Measurements from ENCODE around the gene WWOX.

Gene WWOX

GRCh38 chr16:78443542-78444364 is 344.3 kb downstream of the WWOX start:
- DNase-seq = no peak

GRCh38 chr16:78445818-78446217 is 346.4 kb downstream of the WWOX start:
- DNase-seq = no peak

- DNase-seq = no peak
These were observed 347.0 kb downstream of the WWOX start for GRCh38 chr16:78446486-78446885.

GRCh38 chr16:78446992-78447563 is 347.6 kb downstream of the WWOX start:
- no peak for DNase-seq

- no peak for DNase-seq
These were observed 349.3 kb downstream of the WWOX start for GRCh38 chr16:78448658-78449271.

GRCh38 chr16:78450255-78450654 is 350.8 kb downstream of the WWOX start:
- DNase-seq = no peak

- DNase-seq = no peak
These were observed 352.6 kb downstream of the WWOX start for GRCh38 chr16:78452025-78452555.

GRCh38 chr16:78455861-78456260 is 356.4 kb downstream of the WWOX start:
- DNase-seq = no peak

GRCh38 chr16:78458588-78458987 is 359.1 kb downstream of the WWOX start:
- no peak for DNase-seq

GRCh38 chr16:78460428-78460827 is 361.0 kb downstream of the WWOX start:
- no peak for DNase-seq

GRCh38 chr16:78461087-78461486 is 361.6 kb downstream of the WWOX start:
- no peak for DNase-seq

- DNase-seq = no peak
These were observed 362.2 kb downstream of the WWOX start for GRCh38 chr16:78461496-78462287.

- DNase-seq = no peak
These were observed 363.1 kb downstream of the WWOX start for GRCh38 chr16:78462288-78463208.

- no peak for DNase-seq
These were observed 364.1 kb downstream of the WWOX start for GRCh38 chr16:78463591-78463990.

GRCh38 chr16:78464833-78465232 is 365.4 kb downstream of the WWOX start:
- no peak for DNase-seq

GRCh38 chr16:78465730-78466129 is 366.3 kb downstream of the WWOX start:
- DNase-seq = no peak

- no peak for DNase-seq
These were observed 370.3 kb downstream of the WWOX start for GRCh38 chr16:78469787-78470186.

- no peak for DNase-seq
These were observed 373.7 kb downstream of the WWOX start for GRCh38 chr16:78473031-78473699.

GRCh38 chr16:78474762-78475161 is 375.3 kb downstream of the WWOX start:
- DNase-seq = no peak

GRCh38 chr16:78476615-78477014 is 377.2 kb downstream of the WWOX start:
- DNase-seq = no peak

- no peak for DNase-seq
These were observed 378.9 kb downstream of the WWOX start for GRCh38 chr16:78478267-78478861.

All from effector CD4-positive, alpha-beta T cell (primary cell).